HG03064 (cell line): ENCODE results near the gene WSB2.
"Not testable (repeated sequence)": the region's sequence is repeated elsewhere in the genome, so short reads cannot be mapped to it uniquely, and the experiment has no call there.

Source experiments
- ATAC-seq: cut with Tn5 transposase; IDR thresholded peaks from one replicate; pipeline ENCODE4 v1.9.1; 2021; ENCODE audit warnings: low read depth; ENCODE audit not compliant: unreplicated experiment

The WSB2 gene

DNA sequence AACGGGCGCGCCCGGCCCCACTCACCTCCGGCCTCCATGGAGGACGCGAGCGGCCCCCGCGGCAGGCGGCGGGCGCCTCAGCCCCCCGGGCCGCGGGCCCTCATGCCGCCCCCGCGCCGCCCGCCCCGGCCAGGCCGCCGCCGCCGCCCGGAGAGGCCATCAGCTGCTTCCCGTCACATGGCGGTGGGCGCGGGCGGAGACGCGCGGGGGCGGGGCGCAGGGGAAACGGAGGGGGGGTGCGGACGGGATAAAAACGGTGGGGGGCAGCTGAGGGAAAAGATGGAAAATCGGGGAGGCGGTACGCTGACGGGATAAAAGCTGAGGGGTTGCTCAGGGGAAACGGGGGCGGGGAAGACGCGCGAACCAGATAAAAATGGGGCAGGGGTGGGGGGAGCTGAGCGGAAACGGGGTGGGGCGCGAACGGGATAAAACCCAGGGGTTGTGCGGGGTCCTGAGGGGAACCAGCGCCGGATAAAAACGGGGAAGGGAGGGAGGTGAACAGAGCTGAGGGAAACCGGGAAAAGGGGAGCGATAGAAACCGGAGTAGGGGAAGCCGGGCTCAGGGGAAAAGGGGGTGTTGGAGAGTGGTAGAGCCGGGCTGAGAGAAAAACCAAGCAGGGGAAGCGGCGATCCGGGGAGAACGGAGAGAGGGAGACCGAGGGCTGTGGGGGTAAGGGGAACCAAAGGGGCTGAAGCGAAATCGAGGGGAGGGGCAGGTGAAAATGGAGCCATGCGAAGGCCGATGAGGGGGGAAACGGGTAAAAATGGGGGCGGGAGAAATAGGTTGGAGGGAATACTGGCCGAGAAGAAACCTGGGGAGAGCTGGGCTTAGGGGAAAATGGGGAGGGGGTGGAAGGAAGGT lies at the start of gene WSB2:
Gene WSB2, minus strand, starts transcription at position 169 of the 862 bp plus-strand sequence. Its CDS starts 131 bp downstream, at position 38.
- peak; percentile 49 for ATAC-seq

DNA sequence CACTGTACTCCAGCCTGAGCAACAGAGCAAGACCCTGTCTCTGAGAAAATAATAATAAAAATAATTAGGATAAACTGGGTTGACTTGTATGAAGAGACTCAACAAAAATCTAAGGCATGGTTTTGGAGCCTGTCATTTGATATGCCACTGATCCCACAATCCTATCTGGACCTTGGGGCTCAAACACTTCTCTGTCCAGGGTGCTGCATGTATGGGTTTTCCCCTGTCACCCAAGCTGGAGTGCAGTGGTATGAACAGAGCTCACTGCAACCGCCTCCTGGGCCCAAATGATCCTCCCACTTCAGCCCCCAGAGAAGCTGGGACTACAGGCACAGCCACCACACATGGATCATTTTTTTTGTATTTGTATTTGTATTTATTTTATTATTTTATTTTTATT lies 48.1 kb upstream of the WSB2 start:
- no peak for ATAC-seq

DNA sequence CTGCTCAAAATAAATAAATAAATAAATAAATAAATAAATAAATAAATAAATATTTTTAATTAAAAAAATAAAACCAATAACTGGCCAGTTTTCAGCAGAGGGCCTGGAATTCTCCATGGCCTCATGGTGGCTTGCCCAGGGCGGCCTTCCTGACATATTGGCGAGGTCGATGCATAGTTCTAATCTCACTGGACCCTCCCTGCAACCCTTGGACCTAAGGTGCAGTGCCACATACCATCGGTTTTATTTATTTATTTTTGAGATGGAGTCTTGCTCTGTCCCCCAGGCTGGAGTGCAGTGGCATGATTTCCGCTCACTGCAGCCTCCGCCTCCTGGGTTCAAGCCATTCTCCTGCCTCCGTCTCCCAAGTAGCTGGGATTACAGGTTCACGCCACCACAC lies 46.7 kb upstream of the WSB2 start:
- ATAC-seq, result no peak

GRCh38 chr12:118107011-118107410 lies 46.0 kb upstream of the WSB2 start:
- no peak for ATAC-seq

- no peak for ATAC-seq
Observed at GRCh38 chr12:118103601-118104382, 42.8 kb upstream of the WSB2 start, which contains the start of gene VSIG10. Gene VSIG10 (minus strand): TSS chr12:118104011. CDS start chr12:118103671, 340 bp downstream.

GRCh38 chr12:118103201-118103600 lies 42.2 kb upstream of the WSB2 start:
- ATAC-seq, result no peak

DNA sequence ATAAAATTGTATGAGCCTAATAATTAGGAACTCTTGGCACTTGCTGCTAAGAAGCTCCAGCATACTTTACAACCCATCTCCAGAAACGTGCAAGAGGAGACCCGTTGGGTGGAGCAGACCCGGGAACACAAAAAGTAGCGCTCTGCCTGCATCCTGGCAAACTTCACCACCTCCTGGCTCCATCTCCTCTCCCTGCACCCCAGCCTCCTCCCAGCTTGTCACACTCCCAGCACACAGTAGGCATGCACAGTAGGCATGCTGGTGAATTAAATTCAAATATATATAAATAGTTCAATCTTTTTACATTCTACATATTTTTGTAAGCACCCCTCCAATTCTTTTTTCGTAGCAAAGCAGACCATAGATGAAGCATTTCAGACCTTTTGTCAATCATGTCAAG lies 41.6 kb upstream of the WSB2 start:
- ATAC-seq, result no peak

GRCh38 chr12:118102070-118102469 lies 41.1 kb upstream of the WSB2 start:
- ATAC-seq, result no peak

DNA sequence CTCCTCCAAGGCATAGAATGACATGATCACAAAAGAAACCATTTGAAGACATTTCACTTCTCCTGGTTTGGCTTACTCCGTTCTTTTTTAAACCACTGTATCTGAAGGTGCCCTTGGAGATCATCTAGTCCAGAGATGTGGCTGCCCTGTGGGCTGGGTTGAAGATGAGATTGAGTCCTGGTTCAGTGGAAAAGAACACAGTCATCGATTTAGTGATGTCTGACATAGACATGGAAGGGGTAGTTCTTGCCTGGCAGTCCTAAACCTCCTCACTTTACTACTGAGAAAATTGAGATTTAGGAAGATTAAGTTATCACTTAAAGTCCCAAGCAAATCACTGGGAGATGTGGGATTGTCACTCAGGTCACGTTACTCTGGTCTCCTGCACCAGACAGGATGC lies 40.1 kb upstream of the WSB2 start:
- ATAC-seq, result no peak

GRCh38 chr12:118098911-118099671 lies 38.1 kb upstream of the WSB2 start:
- ATAC-seq, result no peak

DNA sequence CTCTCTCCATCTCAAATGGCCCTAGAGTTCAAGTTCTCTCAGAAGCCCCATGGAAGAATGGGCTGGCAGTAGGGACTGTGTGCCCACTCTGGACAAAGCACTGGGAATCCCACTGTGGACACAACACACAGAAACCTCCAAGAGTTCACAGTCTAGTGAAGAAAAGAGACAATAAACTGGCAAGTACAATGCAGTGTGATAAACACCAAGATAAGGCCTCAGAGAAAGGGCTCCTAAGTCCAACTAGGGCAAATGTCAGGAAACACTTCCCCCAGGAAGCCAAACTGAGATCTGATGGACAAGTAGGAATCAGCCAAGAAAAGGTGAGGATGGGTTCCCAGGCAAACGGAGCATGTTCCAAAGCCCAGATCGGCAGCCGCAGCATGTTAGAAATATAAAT lies 37.4 kb upstream of the WSB2 start:
- no peak for ATAC-seq

DNA sequence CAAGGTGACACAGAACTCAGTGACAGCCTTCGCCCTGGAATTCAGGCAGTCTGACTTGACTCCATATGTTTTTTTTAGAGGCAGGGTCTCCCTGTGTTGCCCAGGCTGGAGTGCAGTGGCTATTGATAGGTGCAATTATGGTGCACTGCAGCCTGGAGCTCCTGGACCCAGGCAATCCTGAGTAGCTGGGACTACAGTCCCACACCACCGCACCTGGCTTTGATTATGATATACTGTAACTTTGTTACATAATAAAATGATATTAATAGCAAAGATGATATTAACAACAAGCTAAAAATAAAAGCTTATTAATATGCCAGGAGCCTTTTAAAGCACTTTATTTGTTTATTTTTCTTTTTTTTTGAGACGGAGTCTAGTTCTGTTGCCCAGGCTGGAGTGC lies 33.1 kb upstream of the WSB2 start:
- no peak for ATAC-seq

DNA sequence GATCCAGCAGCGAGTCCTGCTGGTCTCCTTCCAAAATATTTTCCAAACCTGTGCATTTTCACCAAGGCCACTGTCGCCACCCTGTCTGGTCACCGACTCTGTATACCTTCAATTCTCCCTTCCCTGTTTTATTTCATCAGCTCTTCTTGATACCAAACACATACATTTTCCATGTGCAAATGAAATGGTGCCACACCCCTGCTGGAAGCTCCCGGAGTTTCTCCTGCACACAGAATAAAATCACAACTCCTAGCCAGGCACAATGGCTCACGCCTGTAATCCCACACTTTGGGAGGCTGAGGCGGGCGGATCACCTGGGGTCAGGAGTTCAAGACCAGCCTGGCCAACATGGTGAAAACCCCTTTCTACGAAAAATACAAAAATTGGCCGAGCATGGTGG lies 28.8 kb upstream of the WSB2 start:
- no peak for ATAC-seq

DNA sequence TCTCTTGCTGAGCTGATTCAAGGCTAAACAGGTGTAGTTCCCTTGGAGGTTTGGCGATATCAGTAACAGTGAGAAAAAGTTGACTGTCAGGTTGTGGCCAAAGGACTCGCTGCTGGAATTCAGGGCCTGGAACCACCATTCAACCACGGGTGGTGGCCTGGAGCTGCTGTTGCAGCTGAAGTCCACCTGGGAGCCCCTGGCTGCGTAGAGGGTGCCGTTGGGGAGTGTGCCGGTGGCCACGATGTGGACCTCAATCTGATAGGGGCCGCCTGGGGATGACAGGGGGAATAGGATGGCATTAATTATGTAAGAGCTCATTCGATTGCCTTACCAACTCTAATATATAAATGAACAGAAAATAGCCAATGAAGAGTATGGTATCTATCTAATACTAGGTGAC lies 21.2 kb upstream of the WSB2 start:
- ATAC-seq, result no peak

DNA sequence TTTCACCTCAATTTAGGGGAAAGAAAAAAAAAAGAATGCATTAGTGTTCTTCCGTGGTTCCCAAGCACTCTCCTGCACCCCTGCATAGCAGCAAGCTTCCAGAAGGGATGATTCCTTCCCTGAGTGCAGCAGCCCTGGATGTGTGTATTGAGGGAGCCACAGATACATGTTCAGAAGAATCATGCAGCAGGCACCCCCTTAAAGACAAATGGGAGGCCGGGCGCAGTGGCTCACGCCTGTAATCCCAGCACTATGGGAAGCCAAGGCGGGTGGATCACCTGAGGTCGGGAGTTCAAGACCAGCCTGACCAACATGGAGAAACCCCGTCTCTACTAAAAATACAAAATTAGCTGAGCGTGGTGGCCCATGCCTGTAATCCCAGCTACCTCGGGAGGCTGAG lies 20.5 kb upstream of the WSB2 start:
- not testable (repeated sequence) for ATAC-seq

- no peak for ATAC-seq
Observed at GRCh38 chr12:118073768-118074167, 12.8 kb upstream of the WSB2 start.

- ATAC-seq, result no peak
Observed at GRCh38 chr12:118070650-118071049, 9.7 kb upstream of the WSB2 start.

DNA sequence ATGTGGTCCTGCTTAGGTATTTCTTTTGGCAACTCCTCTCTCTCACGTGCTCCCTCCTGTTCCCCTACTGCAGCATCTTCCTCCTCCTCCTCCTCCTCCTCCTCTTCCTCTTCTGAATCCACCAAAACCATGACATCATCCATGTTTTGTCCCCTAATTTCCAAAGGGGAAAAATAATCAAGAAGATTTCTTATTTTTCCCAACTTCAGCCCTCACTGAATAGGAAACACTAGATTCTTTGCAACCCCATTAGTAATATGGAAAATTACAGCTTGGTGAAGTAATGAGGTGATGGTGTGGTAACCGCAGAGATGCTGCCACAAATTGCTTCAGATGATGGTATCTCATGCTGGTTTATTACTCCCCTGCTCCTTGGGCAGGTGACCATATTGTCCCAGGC lies 7.5 kb upstream of the WSB2 start:
- ATAC-seq, result no peak

- no peak for ATAC-seq
Observed at GRCh38 chr12:118065380-118065779, 4.4 kb upstream of the WSB2 start.

DNA sequence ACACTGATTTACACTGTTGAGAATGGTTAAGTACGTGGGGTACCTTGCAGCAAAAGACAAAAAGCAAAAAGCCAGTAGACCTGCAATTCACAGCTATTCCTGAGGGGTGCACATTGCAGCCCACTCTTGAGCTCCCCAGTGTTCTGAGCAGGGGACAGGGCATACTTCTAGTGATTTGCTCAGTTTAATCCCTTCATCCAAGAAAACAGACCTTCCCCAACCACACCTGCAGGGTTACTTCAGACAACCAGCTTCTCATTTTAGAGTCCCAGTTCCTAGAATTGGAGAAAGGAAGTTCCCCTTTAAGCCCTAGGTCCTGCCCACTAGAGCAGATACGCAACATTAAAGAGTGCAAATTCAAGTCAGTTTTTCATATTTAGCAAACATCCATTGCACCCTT lies 3.6 kb upstream of the WSB2 start:
- ATAC-seq, result no peak
